Endothelial cell of umbilical vein (primary cell): ENCODE measurements around the gene SLC26A4. TPM values are rescaled to one million over a fixed set of nuclear protein-coding genes. Genes with fewer than 3 reads are reported as not detected.

ENCODE experiments used
- BruUV-seq: library from RNA; stranded (reverse); fragments of 400-500 nt; replicated peaks from 2 replicates; lab custom pipeline; 2021; lab: Mats Ljungman, UMichigan
- CTCF ChIA-PET: fragments of 300-600, 350-600 bp; sonication (Branson Sonifier 250); formaldehyde crosslinking; loops from one replicate; lab custom pipeline; 2021; ENCODE audit warnings: antibody characterized with exemption, inconsistent platforms; lab: Charles Lee
- POLR2A ChIA-PET: fragments of 300-600, 350-600 bp; sonication (Branson Sonifier 250); formaldehyde crosslinking; loops from one replicate; lab custom pipeline; 2021; ENCODE audit warnings: antibody characterized with exemption, inconsistent platforms; lab: Charles Lee
- DNase-seq: peaks from one replicate; pipeline ENCODE4 v3.0.0-alpha.2; 2011; ENCODE audit warnings: low read depth, low spot score
- FAIRE-seq: peaks from 2 replicates; lab custom pipeline; 2011; peaks lifted over from hg19 to GRCh38; lab: Jason Lieb, UNC
- H2AFZ ChIP-seq: 2 replicates; pipeline ENCODE4 v1.6.0; 2012; ENCODE audit warnings: low read depth, low read length, control low read depth, inconsistent platforms
- H3K27ac ChIP-seq: 2 replicates; pipeline ENCODE4 v1.5.1; 2011; ENCODE audit warnings: low read depth, mild to moderate bottlenecking, control low read depth, low read length, moderate library complexity; ENCODE audit not compliant: insufficient read depth
- H3K27me3 ChIP-seq, 2 experiments: 2 replicates each; pipeline versions ENCODE4 v1.6.0 to v1.6.1; 2011; ENCODE audit warnings: low read length in 2 of 2, mixed read lengths in 1 of 2; ENCODE audit not compliant: control insufficient read depth in 2 of 2, insufficient read depth in 2 of 2
- H3K36me3 ChIP-seq, 2 experiments: 2 replicates in 1 of 2; 3 replicates in 1 of 2; pipeline ENCODE4 v1.5.1; 2011; ENCODE audit warnings: low read length in 2 of 2, mild to moderate bottlenecking in 1 of 2, moderate library complexity in 1 of 2; ENCODE audit not compliant: control insufficient read depth in 2 of 2, insufficient read depth in 2 of 2; ENCODE audit errors: extremely low read depth in 1 of 2
- H3K4me1 ChIP-seq: 3 replicates; pipeline ENCODE4 v1.5.1; 2011; ENCODE audit warnings: mild to moderate bottlenecking, low read length; ENCODE audit not compliant: control insufficient read depth, insufficient read depth; ENCODE audit errors: extremely low read depth
- H3K4me2 ChIP-seq: 2 replicates; pipeline ENCODE4 v1.6.1; 2011; ENCODE audit warnings: low read length, control low read depth, mixed read lengths; ENCODE audit not compliant: insufficient read depth
- H3K4me3 ChIP-seq, 3 experiments: fragments of 200-600 bp in 1 of 3; sonication (generic), shearing (Covaris generic) in 1 of 3; replicated peaks in 1 of 3; 2 replicates each; pipeline ENCODE4 v1.5.1; 2011 to 2016; ENCODE audit warnings: control low read depth in 3 of 3, low read length in 3 of 3, mild to moderate bottlenecking in 2 of 3, inconsistent platforms in 1 of 3, low read depth in 1 of 3, moderate library complexity in 1 of 3; ENCODE audit not compliant: insufficient read depth in 1 of 3
- H3K79me2 ChIP-seq: 2 replicates; pipeline ENCODE4 v1.6.0; 2012; ENCODE audit warnings: low read length, inconsistent platforms; ENCODE audit not compliant: control insufficient read depth, insufficient read depth
- H3K9ac ChIP-seq: replicated peaks from 2 replicates; pipeline ENCODE3; 2011; ENCODE audit warnings: low read length, control low read depth; ENCODE audit not compliant: insufficient read depth; ENCODE audit errors: extremely low read depth
- H3K9me1 ChIP-seq: replicated peaks from 3 replicates; pipeline ENCODE4 v1.6.0; 2011; ENCODE audit warnings: mild to moderate bottlenecking, low read length; ENCODE audit not compliant: control insufficient read depth, insufficient read depth; ENCODE audit errors: extremely low read depth
- H3K9me3 ChIP-seq: replicated peaks from 2 replicates; pipeline ENCODE4 v1.5.1; 2012; ENCODE audit warnings: low read length, inconsistent platforms; ENCODE audit not compliant: control insufficient read depth, insufficient read depth
- H4K20me1 ChIP-seq: replicated peaks from 2 replicates; pipeline ENCODE3; 2011; ENCODE audit warnings: mild to moderate bottlenecking, low read length; ENCODE audit not compliant: control insufficient read depth, insufficient read depth; ENCODE audit errors: extremely low read depth
- EZH2 ChIP-seq: IDR thresholded peaks from 2 replicates; pipeline ENCODE4 v1.6.1; 2012; ENCODE audit warnings: borderline replicate concordance, low read depth, mild to moderate bottlenecking, moderate library complexity, low read length, inconsistent platforms; ENCODE audit not compliant: severe bottlenecking
- GATA2 ChIP-seq: IDR thresholded peaks from 2 replicates; pipeline ENCODE4 v1.7.0; 2011; ENCODE audit warnings: low read depth, mild to moderate bottlenecking, moderate library complexity, mixed read lengths, low read length; ENCODE audit not compliant: insufficient read length, insufficient read depth
- JUN ChIP-seq: IDR thresholded peaks from 2 replicates; pipeline ENCODE4 v1.6.1; 2011; ENCODE audit warnings: borderline replicate concordance, low read depth; ENCODE audit not compliant: insufficient read length, insufficient read depth
- MYC ChIP-seq: IDR thresholded peaks from one replicate; pipeline ENCODE4 v1.6.1; 2011; ENCODE audit warnings: mild to moderate bottlenecking, low read depth, low read length
- POLR2A ChIP-seq: IDR thresholded peaks from 2 replicates; pipeline ENCODE4 v1.6.1; 2012; ENCODE audit warnings: low read depth, mild to moderate bottlenecking, control low read depth, low read length
- POLR2AphosphoS5 ChIP-seq: IDR thresholded peaks from 2 replicates; pipeline ENCODE4 v1.6.1; 2012; ENCODE audit warnings: low read depth, mild to moderate bottlenecking, control low read depth, low read length, moderate library complexity; ENCODE audit not compliant: insufficient read depth
- dilution Hi-C: fragments of 300-500 bp; cut with MboI; formaldehyde crosslinking; loops from one replicate; pipeline ENCODE4 v1.15.0; 2019; ENCODE audit warnings: low sequenced_read_pairs; ENCODE audit not compliant: extremely low pct_ligation_motif_present
- intact Hi-C: fragments of 100-400 bp; cut with micrococcal nuclease; formaldehyde crosslinking; loops from one replicate; pipeline ENCODE4 v1.10.0; 2022
- polyA plus RNA-seq, 4 experiments: library from polyadenylated mRNA; depleted of rRNA in 3 of 4; stranded (reverse) in 3 of 4; unstranded in 1 of 4; fragments of >200 nt; gene quantifications; 2 replicates each; pipeline versions ENCODE4 v1.2.1 to v1.2.3, GENCODE V29; 2011 to 2012; ENCODE audit warnings: missing spikeins in 1 of 4
- total RNA-seq: library from RNA; stranded (reverse); gene quantifications from 2 replicates; pipeline ENCODE4 v1.2.3, GENCODE V29; 2021
- TF ChIP-seq, protein P1 (sequence below): IDR thresholded peaks from 2 replicates; pipeline ENCODE4 v1.6.1; 2011; ENCODE audit not compliant: insufficient read depth, insufficient read length
- TF ChIP-seq, protein P2 (sequence below), 2 donors: IDR thresholded peaks; 1 replicate in 1 of 2; 2 replicates in 1 of 2; pipeline ENCODE4 v1.5.1; 2011; ENCODE audit warnings: low read length in 2 of 2, mild to moderate bottlenecking in 2 of 2, moderate library complexity in 2 of 2, control low read depth in 1 of 2, inconsistent platforms in 1 of 2, low read depth in 1 of 2; ENCODE audit not compliant: insufficient read depth in 1 of 2; ENCODE audit errors: extremely low read depth in 1 of 2

SLC26A4 gene
- total and polyA plus RNA-seq, 2 donors (not counting 3 experiments of a cell fraction or from before 2014, with no cell fraction given): 0.77 to 0.79 TPM

DNA sequence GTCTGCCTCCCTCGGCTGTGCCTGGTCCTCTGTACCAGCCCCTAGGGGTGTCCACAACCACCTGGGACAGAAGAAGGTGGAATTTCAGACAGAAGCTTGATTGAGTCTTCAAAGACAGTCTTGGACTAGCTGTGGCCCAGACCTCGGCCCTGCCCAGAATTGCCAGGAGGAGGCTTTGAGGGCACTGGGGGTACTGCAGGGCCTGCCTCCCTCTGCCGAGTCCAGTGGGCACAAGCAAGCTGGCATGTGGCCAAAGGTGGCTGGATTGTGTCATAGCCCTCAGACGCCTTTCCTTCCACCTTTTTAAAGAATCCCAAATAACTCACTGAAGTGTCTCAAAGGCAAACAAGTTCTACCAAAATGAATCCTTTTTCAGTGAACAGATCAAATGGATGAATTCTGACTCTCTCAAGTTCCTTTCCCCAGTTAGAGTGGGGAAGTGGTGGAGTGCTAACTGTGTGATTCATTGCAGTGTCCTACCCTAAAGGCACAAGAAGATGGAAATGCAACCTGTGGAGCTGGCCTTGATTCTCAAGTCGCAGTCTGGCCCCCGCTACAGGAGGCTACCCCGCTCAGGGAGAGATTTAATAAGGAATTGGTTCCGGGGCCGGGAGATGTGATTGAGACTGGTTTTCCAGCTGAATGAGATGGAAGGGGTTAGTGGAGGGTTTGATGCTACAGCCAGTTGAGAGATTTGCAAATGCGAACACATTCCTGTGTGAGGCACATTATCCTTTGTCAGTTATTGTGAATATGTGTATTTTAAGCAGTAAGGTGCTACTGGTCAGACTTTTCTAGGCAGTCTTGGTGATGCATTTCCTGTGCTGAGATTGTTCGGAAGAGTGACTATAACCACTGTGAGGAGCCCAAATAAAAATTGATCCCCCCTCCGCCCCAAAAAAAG is 28.8 kb upstream of the SLC26A4 start:
- dilution Hi-C loops (no loop called here), intact Hi-C loops (no loop called here)
- BruUV-seq: no TSS peak
- Histone ChIP-seq H2AFZ (no peak overlapping the region), H3K27me3 (no peaks in the 10 kb centered on the region), H3K4me2 (no peak overlapping the region), H3K27ac (no peak overlapping the region), H3K9me3 (no peaks in the 10 kb centered on the region), H3K9me1 (no peaks in the 10 kb centered on the region), H3K79me2 (no peaks in the 10 kb centered on the region), H3K4me1 (no peaks in the 10 kb centered on the region), H3K36me3 (peaks cover 0 to 4% of the 10 kb centered on the region in 2 experiments), H4K20me1 (no peaks in the 10 kb centered on the region), H3K4me3 (no peak overlapping the region), H3K9ac (no peak overlapping the region)
- DNase-seq (no peak), FAIRE-seq (no peak)
- TF ChIP-seq POLR2A (no peak), GATA2 (no peak), MYC (no peak), EZH2 (no peak), JUN (no peak), POLR2AphosphoS5 (no peak)
- TF ChIP-seq, protein P1, sequence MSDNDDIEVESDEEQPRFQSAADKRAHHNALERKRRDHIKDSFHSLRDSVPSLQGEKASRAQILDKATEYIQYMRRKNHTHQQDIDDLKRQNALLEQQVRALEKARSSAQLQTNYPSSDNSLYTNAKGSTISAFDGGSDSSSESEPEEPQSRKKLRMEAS: no peak
- TF ChIP-seq, protein P2, sequence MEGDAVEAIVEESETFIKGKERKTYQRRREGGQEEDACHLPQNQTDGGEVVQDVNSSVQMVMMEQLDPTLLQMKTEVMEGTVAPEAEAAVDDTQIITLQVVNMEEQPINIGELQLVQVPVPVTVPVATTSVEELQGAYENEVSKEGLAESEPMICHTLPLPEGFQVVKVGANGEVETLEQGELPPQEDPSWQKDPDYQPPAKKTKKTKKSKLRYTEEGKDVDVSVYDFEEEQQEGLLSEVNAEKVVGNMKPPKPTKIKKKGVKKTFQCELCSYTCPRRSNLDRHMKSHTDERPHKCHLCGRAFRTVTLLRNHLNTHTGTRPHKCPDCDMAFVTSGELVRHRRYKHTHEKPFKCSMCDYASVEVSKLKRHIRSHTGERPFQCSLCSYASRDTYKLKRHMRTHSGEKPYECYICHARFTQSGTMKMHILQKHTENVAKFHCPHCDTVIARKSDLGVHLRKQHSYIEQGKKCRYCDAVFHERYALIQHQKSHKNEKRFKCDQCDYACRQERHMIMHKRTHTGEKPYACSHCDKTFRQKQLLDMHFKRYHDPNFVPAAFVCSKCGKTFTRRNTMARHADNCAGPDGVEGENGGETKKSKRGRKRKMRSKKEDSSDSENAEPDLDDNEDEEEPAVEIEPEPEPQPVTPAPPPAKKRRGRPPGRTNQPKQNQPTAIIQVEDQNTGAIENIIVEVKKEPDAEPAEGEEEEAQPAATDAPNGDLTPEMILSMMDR (IDR thresholded peaks at IDR 0.05; ENCODE audit: extremely low read depth in 1 of 2, insufficient read depth in 1 of 2, low read depth in 1 of 2, low read length in 2 of 2): no peak
- POLR2A ChIA-PET: no interaction called here
- CTCF ChIA-PET: no interaction called here
